B cell (primary cell): ENCODE data around the gene STON2.

Experiments
- EZH2 ChIP-seq: IDR thresholded peaks from 2 replicates; pipeline ENCODE4 v1.6.1; 2012; ENCODE audit warnings: borderline replicate concordance, low read depth, mild to moderate bottlenecking, moderate library complexity, low read length; ENCODE audit not compliant: insufficient read depth, poor library complexity, severe bottlenecking
- TF ChIP-seq, protein P1 (sequence below): fragments of 200-600 bp; IDR thresholded peaks from one replicate; pipeline ENCODE4 v1.8.0; 2022; ENCODE audit warnings: antibody characterized with exemption, mild to moderate bottlenecking

DNA sequence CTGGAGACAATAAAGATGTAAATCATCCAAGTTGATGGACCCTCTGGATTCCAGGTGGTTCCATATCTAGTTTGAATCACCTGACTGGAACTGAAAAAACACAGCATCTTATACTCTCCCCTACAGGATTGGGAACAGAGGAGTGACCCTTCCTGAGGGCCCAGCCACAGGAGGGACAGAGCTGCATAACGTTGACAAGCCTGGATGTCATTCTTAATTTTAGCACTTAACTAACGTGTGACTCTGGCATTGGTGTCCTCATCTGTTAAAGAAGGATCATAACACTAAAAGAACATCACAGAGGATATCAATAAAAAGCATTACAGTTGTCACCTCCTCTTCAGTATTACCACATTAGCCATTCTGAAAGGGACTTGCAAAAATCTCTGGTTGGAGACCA, 47.7 kb downstream of the STON2 start:
- no peak for TF ChIP-seq EZH2
- TF ChIP-seq, protein P1, sequence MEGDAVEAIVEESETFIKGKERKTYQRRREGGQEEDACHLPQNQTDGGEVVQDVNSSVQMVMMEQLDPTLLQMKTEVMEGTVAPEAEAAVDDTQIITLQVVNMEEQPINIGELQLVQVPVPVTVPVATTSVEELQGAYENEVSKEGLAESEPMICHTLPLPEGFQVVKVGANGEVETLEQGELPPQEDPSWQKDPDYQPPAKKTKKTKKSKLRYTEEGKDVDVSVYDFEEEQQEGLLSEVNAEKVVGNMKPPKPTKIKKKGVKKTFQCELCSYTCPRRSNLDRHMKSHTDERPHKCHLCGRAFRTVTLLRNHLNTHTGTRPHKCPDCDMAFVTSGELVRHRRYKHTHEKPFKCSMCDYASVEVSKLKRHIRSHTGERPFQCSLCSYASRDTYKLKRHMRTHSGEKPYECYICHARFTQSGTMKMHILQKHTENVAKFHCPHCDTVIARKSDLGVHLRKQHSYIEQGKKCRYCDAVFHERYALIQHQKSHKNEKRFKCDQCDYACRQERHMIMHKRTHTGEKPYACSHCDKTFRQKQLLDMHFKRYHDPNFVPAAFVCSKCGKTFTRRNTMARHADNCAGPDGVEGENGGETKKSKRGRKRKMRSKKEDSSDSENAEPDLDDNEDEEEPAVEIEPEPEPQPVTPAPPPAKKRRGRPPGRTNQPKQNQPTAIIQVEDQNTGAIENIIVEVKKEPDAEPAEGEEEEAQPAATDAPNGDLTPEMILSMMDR = no peak
